Measurements from ENCODE around the gene SHMT2.

Gene SHMT2

DNA sequence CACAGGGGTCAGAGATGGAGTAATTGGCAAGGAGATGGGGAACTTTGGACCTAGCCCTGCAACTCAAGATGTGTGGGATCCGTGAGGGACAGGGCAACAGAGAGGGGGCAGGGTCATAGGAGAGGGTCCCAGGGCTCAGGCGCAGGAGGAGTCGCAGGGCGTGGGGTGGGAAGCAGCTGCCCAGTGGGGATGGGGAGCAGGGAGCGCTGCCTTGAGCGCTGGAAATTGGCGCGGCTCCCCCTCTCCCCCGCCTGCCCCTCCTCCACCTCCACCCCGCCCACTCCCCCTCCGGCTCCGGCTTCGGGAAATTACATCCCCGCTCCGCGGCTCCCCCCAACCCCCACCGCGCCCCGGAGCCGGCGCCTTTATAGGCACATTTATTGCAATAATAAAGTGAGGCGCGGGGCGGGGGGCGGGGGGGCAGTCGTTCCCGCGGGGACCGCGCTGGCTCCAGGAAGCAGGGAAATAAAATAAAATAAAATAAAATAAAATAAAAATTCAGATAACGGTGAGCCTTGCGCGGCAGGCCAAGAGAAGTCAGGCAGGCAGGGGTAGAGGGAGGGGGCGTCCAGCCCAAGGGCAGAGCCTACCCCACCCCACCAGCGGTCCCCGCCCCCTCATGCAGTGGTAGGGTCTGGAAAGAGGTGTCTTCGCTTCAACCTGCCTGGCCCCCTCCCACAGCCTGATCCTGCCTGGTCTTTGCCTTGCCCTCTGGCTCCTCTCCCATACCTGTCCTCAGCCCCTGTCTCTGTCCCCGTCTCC is 9.3 kb upstream of the SHMT2 start:
- in situ Hi-C loops (cut with MboI; ENCODE audit: low pct_unique_long_range_greater_than_20kb, low sequenced_read_pairs, unreplicated experiment), result no loop called here
- DNase-seq (ENCODE audit: low spot score), result no peak
- TF ChIP-seq, protein P1, sequence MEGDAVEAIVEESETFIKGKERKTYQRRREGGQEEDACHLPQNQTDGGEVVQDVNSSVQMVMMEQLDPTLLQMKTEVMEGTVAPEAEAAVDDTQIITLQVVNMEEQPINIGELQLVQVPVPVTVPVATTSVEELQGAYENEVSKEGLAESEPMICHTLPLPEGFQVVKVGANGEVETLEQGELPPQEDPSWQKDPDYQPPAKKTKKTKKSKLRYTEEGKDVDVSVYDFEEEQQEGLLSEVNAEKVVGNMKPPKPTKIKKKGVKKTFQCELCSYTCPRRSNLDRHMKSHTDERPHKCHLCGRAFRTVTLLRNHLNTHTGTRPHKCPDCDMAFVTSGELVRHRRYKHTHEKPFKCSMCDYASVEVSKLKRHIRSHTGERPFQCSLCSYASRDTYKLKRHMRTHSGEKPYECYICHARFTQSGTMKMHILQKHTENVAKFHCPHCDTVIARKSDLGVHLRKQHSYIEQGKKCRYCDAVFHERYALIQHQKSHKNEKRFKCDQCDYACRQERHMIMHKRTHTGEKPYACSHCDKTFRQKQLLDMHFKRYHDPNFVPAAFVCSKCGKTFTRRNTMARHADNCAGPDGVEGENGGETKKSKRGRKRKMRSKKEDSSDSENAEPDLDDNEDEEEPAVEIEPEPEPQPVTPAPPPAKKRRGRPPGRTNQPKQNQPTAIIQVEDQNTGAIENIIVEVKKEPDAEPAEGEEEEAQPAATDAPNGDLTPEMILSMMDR (IDR thresholded peaks at IDR 0.05; ENCODE audit: extremely low read depth, insufficient read depth, missing control alignments), result no peak

DNA sequence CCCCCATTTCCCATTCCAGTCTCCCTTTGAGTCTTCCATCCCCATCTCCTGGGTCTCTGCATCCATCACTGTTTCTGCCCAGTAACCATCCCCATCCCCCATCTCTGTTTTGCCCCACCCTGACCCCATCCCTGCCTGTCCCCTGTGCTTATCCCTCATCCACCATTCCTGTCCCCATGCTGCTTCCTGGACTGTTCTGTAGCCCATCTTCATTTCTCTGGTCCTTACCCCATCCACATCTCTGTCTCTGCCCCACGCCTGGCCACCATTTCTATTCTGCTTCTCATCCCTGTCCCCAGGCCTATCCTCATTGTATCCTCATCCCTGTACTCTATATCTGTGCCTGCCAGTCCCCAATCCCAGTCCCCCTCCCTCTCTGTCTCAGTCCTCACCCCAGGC is 8.7 kb upstream of the SHMT2 start:
- no peak for DNase-seq (ENCODE audit: low spot score)
- TF ChIP-seq, protein P1 (IDR thresholded peaks at IDR 0.05; ENCODE audit: extremely low read depth, insufficient read depth, missing control alignments), result no peak
- in situ Hi-C loops (cut with MboI; ENCODE audit: low pct_unique_long_range_greater_than_20kb, low sequenced_read_pairs, unreplicated experiment), result no loop called here

DNA sequence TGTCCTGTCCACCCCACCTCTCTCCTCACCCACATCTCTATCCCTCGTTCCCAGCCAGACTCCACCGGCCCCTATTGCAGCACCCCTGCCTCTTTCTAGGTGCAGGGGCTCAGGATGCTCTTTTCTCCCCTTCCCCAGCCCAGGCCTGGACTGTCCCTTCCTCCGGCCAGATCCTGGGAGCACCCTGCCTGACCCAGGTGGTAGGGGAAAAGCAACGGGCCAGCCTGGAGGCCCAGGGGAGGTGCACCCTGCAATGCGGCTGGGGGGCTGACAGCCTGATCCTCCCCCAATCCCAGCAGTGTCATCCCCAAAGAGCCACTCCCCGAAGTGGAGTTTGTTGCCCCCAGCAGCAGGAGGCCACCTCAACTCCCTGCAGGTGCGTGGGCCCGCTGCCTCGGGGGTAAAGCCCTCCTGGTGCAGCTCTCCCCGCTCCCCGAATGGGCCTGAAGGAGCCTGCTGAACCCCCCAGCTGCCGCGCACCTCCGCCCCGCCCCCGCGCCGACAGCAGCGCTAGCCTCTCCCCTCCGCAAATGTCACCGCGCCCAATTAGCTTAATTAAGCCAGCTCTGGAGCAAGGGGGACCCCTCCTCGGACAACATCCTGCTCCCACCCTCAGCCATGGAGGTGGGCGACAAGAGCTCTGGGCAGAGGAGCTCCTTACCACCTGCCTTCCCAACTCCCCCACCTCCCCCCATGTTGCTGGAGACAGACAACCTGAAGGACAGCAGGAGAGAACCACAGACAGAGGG is 8.2 kb upstream of the SHMT2 start:
- in situ Hi-C loops (cut with MboI; ENCODE audit: low pct_unique_long_range_greater_than_20kb, low sequenced_read_pairs, unreplicated experiment), result no loop called here
- no peak for DNase-seq (ENCODE audit: low spot score)
- TF ChIP-seq, protein P1 (IDR thresholded peaks at IDR 0.05; ENCODE audit: extremely low read depth, insufficient read depth, missing control alignments), result no peak

DNA sequence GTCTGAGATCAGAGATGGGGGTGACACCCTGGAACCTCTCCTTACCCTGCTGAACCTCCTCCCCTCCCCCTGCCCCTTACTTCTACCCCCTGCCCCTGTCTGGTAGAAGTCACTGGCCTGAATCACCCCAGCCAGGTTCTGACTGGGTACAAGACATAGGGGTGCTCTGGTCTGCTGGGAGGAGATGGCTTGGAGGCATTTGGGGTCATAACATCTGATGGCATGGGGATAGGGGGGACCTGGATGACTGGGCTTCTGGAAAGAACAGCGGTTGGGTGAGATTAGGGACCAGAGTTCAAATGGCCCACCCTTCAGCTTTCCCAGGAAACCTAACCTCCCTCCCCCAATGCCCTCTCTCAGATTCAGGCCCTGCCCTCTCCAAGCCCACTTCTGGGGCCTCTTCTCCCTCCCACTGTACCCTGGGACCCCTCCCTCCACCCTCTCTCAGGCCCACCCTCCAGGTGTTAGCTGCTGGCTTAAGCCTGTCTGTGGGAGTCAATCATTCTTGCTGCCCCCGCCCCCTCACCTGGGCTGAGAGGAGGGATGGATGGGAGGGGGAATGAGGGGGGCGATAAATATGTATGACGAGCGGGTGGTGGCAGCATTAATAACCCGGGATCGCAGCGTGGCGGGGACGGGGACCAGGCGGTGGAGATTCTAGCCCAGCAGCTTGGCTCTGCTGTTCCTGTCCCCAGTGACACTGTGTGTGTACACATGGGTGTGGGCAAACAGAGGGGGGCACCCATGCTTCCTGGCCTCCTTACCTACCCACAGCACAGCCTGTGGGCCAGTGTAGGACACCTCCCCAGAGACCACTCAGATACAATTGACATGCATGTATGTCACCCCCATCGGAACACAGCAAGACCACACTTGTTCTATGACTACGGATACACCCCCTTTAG is 7.0 kb upstream of the SHMT2 start:
- in situ Hi-C loops (cut with MboI; ENCODE audit: low pct_unique_long_range_greater_than_20kb, low sequenced_read_pairs, unreplicated experiment), result no loop called here

DNA sequence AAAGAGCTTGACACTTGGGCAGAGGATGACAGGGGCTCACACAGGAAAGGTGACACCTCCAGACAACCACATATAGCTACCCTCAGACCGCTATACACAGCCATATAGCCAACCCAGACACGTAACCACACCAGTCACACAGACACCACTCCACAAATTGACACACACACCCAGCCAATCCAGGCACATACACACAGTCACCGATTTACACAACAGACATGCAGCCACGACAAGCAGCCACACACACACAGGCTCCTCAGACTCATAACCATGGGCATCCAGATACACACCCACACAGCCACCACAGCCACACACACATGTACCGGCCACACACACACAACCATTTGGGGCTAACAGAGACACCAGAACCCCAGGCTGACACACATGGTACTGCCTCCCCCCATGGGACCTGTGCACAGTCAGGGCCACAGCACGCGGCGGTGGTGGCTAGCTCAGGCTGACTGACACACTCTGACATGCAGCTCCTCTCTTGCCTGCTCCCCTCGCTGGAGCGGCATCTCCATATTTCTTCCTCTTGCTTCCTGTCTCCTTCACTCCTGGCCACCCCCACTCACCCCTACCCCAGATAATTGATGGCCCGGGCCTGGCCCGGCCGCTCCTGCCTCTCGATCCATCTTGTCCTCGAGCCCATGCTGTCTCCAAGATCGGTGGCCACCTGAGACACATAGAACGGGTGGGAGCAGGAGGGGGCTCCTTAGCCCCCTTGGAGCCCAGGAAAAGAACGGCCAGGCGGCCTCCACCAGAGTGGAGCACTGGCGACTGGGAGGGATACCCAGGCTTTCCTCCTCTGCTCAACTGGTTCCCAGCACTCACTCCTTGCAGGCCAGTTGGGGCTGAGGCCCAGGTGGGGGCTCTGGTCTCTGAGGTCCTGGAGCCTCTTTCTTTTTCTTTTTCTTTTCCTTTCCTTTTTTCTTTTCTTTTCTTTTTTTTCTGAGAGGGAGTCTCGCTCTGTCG is 6.0 kb upstream of the SHMT2 start:
- in situ Hi-C loops (cut with MboI; ENCODE audit: low pct_unique_long_range_greater_than_20kb, low sequenced_read_pairs, unreplicated experiment), result no loop called here
- TF ChIP-seq, protein P1 (IDR thresholded peaks at IDR 0.05; ENCODE audit: extremely low read depth, insufficient read depth, missing control alignments), result no peak
- DNase-seq (ENCODE audit: low spot score), result no peak

More for the DNA sequence above, 7.0 kb upstream of the SHMT2 start:
- TF ChIP-seq, protein P1 (IDR thresholded peaks at IDR 0.05; ENCODE audit: extremely low read depth, insufficient read depth, missing control alignments), result no peak
- no peak for DNase-seq (ENCODE audit: low spot score)
